ENCODE results near the gene MGAT4A. TPM values are rescaled to one million over a fixed set of nuclear protein-coding genes. Genes with fewer than 3 reads are reported as not detected.

MGAT4A gene
- total and polyA plus RNA-seq, 2 experiments from 2014 or later: 4.4 to 5.6 TPM

DNA sequence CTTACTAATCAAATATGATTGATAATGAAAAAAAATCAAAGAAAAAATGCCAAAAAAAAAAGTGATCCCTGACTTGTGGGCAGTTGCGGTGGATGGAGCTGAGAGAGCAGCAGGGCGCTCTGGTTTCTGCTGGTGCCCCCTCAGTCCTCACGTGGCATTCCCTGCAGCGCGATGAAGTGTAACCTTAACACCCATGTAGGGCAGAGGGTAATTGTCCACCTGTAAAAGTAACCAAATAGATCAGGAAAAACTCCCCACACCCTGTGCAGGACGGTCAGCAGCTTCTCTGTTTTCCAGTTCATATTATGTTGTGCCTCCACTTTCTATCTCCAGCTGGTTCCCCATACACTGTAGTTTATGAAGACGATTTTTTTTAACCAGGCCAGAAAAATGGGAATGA lies 147.7 kb downstream of the MGAT4A start (continued):
- TF ChIP-seq CTCF (conservative IDR thresholded peaks at IDR 0.05; ENCODE audit: low read depth in 2 of 2) (no peak), NANOG (IDR thresholded peaks at IDR 0.05; ENCODE audit: borderline replicate concordance) (no peak), EZH2 (IDR thresholded peaks at IDR 0.05; ENCODE audit: low read depth, unreplicated experiment) (no peak), EZH2phosphoT487 (IDR thresholded peaks at IDR 0.05; ENCODE audit: unreplicated experiment) (no peak), POLR2AphosphoS5 (IDR thresholded peaks at IDR 0.05; ENCODE audit: low read depth) (no peak), CREB1 (CRISPR knock-in tag; IDR thresholded peaks at IDR 0.05; ENCODE audit: low read depth) (no peak), JUNB (IDR thresholded peaks at IDR 0.05; ENCODE audit: unreplicated experiment) (no peak), STAT1 (IDR thresholded peaks at IDR 0.05; ENCODE audit: unreplicated experiment) (no peak)
- TF ChIP-seq, protein P1, sequence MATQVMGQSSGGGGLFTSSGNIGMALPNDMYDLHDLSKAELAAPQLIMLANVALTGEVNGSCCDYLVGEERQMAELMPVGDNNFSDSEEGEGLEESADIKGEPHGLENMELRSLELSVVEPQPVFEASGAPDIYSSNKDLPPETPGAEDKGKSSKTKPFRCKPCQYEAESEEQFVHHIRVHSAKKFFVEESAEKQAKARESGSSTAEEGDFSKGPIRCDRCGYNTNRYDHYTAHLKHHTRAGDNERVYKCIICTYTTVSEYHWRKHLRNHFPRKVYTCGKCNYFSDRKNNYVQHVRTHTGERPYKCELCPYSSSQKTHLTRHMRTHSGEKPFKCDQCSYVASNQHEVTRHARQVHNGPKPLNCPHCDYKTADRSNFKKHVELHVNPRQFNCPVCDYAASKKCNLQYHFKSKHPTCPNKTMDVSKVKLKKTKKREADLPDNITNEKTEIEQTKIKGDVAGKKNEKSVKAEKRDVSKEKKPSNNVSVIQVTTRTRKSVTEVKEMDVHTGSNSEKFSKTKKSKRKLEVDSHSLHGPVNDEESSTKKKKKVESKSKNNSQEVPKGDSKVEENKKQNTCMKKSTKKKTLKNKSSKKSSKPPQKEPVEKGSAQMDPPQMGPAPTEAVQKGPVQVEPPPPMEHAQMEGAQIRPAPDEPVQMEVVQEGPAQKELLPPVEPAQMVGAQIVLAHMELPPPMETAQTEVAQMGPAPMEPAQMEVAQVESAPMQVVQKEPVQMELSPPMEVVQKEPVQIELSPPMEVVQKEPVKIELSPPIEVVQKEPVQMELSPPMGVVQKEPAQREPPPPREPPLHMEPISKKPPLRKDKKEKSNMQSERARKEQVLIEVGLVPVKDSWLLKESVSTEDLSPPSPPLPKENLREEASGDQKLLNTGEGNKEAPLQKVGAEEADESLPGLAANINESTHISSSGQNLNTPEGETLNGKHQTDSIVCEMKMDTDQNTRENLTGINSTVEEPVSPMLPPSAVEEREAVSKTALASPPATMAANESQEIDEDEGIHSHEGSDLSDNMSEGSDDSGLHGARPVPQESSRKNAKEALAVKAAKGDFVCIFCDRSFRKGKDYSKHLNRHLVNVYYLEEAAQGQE (IDR thresholded peaks at IDR 0.05; ENCODE audit: unreplicated experiment): no peak

GRCh38 chr2:98582523-98582922 lies 148.4 kb downstream of the MGAT4A start:
- Histone ChIP-seq H3F3A (replicated peaks; ENCODE audit: low read depth) (no peaks in the 10 kb centered on the region), H3K4me1 (ENCODE audit: insufficient read depth) (no peaks in the 10 kb centered on the region), H3K9me2 (ENCODE audit: insufficient read depth) (no peaks in the 10 kb centered on the region), H4K20me1 (replicated peaks; ENCODE audit: insufficient read depth) (no peaks in the 10 kb centered on the region; the same call in 1 of the 2 replicates), H3K4me2 (no peak overlapping the region), H3K79me2 (replicated peaks; ENCODE audit: insufficient read depth) (no peaks in the 10 kb centered on the region), H3K4me3 (no peak overlapping the region), H3K36me3 (ENCODE audit: insufficient read depth) (0 out of 2 replicates have a peak, but pooled peaks cover 4% of the 10 kb centered on the region), H3K27me3 (ENCODE audit: insufficient read depth) (no peaks in the 10 kb centered on the region), H2AFZ (no peak overlapping the region), H3K27ac (ENCODE audit: low read depth) (no peak overlapping the region)
- Mint-ChIP-seq H3K9me3 (no peaks in the 10 kb centered on the region), H3K4me1 (no peaks in the 10 kb centered on the region; the same call in 2 of the 3 replicates), H3K27me3 (ENCODE audit: insufficient read depth, low read depth, poor library complexity) (no peaks in the 10 kb centered on the region), H3K4me3 (no peak overlapping the region), H3K27ac (no peak overlapping the region), H3K36me3 (ENCODE audit: low read depth) (peaks cover 16% of the 10 kb centered on the region)
- DNase-seq (ENCODE audit: low spot score): no peak
- ATAC-seq: no peak
- TF ChIP-seq EZH2phosphoT487 (IDR thresholded peaks at IDR 0.05; ENCODE audit: unreplicated experiment) (no peak), CTCF (conservative IDR thresholded peaks at IDR 0.05; ENCODE audit: low read depth in 2 of 2) (no peak), STAT1 (IDR thresholded peaks at IDR 0.05; ENCODE audit: unreplicated experiment) (no peak), ZNF114 (CRISPR knock-in tag; IDR thresholded peaks at IDR 0.05) (no peak), POLR2AphosphoS5 (IDR thresholded peaks at IDR 0.05; ENCODE audit: low read depth) (no peak), CREB1 (CRISPR knock-in tag; IDR thresholded peaks at IDR 0.05; ENCODE audit: low read depth) (no peak), JUNB (IDR thresholded peaks at IDR 0.05; ENCODE audit: unreplicated experiment) (no peak), NANOG (IDR thresholded peaks at IDR 0.05; ENCODE audit: borderline replicate concordance) (no peak)
- TF ChIP-seq, protein P1 (IDR thresholded peaks at IDR 0.05; ENCODE audit: unreplicated experiment): no peak

All from GM23338 (cell line).